NCI-H446 (cell line): ENCODE measurements around the gene PIK3R2.

Source experiments
- DNase-seq, 2 experiments: peaks; one replicate each; lab custom pipeline; 2025; lab: John Stamatoyannopoulos, UW

PIK3R2 gene

DNA sequence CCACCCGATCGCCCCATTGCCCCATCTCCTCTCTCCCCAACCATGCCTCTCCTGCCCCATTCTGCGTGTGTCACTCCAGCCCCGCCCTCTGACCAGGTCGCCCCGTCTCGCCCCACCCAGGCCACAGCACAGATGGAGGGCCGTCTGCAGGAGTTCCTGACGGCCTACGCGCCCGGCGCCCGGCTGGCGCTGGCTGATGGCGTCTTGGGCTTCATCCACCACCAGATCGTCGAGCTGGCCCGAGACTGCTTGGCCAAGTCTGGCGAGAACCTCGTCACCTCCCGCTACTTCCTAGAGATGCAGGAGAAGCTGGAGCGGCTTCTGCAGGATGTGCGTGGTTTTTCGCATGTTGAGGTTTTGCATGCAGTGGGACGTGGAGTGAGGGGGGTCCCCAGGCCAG lies 29.1 kb upstream of the PIK3R2 start:
- DNase-seq, result no peak

DNA sequence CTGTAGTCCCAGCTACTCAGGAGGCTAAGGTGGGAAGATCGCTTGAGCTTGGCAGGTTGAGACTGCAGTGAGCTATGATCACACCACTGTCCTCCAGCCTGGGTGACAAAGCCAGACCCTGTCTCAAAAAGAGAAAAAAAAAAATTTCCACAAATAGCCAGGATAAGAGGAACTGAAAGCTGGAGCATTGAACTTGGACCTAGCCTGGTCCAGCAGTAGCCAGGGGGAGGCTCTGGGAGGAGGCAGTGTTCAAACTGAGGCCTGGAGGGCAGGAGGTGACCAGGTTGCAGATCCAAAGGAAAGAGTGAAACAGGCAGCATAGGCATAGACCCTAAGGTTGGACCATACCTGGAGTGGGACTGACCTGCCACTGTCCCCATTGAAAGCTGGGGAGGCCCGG lies 26.9 kb upstream of the PIK3R2 start:
- DNase-seq, result no peak

DNA sequence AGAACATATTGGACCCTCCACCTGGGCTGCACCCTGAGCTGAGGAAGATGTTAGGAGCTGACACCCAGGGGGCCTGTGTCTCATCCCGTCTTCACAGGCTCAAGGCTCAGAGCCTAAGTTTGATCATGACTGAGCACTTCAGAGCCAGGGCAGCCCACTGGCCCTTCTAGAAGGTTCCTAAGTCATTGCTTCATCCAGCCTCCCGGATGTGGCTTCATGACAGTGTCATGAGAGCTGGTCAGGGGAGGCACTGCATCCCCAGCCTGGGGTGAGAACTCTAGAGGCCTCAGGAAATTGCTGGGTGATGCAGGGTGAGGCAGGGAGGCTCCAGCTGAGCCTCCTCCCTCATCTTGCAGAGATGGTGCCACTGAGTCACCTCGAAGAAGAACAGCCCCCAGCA lies 24.9 kb upstream of the PIK3R2 start:
- DNase-seq, result no peak

DNA sequence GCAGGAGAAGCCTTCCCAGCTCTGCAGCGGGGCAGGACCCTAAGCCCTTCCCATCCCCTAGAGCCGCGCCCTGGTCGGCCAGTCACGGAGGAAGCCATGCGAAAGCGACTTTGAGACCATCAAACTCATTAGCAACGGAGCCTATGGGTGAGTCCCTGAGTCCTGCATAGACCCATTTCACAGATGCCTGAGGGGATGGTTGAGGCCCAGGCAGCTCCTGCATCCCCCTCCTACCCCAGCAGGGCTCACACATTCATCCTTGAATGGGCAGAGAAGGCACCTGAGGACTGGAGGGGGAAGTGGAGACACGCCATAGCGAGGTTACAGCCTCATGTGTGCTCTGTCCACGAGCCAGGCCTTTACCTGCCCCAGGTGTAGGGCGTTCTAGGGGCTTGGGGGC lies 24.2 kb upstream of the PIK3R2 start:
- DNase-seq, result no peak

DNA sequence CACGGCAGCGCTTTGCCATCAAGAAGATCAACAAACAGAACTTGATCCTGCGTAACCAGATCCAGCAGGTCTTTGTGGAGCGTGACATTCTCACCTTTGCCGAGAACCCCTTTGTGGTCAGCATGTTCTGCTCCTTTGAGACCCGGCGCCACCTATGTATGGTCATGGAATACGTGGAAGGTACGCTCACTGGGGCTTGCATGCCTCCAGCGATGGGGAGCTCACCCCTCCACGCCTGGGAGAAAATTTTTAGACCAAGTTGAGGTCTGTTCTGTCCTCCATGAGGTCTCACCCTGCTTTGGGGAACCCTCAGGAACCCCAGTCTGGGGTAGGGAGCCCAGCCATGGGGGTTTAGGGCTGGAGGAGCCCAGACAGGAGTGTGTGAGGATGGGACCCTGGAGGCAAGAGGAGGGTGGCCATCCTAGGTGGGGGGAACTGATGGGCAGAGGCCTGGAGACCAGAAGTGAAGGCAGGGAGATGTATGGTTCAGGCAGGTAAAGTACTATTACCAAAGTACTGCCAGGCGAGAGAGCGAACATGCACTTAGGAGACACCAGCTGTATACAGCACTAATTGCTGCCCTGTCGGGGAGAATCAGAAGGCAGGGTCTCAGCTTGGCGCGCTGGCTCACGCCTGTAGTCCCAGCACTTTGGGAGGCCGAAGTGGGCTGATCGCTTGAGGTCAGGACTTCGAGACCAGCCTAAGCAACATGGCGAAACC lies 22.3 kb upstream of the PIK3R2 start:
- no peak for DNase-seq

DNA sequence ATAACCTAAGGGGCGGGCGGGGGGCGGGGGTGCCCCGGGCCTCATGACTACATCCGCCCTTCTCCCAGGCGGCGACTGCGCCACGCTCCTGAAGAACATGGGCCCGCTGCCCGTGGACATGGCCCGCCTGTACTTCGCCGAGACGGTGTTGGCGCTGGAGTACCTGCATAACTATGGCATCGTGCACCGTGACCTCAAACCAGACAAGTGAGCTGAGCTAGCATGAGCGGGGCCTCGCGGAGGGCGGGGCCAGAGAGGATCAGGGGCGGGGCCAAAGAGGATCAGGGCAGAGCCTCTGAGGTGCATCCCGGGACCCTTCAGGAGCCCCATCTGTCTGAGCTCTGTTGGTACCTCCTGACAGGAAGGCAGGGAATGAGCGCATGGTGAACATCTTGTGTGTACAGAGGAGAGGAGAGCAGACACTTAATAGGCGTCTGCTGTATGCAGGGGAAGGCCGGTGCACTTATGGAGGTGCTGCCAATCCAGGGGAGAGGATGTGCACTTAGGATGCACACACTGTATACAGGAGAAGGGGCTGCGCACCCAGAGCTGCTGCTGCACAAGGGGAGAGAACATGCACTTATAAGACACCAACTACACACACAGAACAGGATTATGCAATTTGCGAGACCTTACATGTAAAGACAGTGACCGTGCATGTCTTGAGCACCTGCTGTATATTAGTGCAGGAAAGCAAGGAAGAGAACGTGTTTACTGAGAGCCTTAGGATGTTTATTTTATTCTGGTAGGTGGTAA lies 20.9 kb upstream of the PIK3R2 start:
- no peak for DNase-seq

- DNase-seq, result no peak
Measured at GRCh38 chr19:18135712-18136584, 17.0 kb upstream of the PIK3R2 start.

- no peak for DNase-seq
Measured at GRCh38 chr19:18137242-18137641, 15.7 kb upstream of the PIK3R2 start.

- DNase-seq, result no peak
Measured at GRCh38 chr19:18137657-18138339, 15.2 kb upstream of the PIK3R2 start.

- no peak for DNase-seq
Measured at GRCh38 chr19:18140473-18140872, 12.5 kb upstream of the PIK3R2 start.

DNA sequence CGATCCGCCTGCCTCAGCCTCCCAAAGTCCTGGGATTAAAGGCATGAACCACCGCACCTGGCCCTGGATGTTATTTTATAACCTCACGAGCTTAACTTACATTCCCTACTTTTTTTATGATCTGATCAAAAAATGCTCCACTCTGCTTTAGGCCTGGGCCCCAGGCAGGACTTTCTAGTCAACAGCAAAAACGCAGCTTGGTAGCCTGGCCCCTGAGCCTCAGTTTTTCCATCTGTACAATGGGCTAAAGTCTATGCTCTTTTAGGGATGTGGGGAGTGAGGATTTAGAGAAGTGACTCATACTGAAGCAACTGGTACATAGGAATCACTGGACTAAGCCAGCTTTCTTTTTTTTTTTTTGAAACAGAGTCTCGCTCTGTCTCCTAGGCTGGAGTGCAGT lies 11.9 kb upstream of the PIK3R2 start:
- DNase-seq, result no peak

- DNase-seq, result no peak
Measured at GRCh38 chr19:18143902-18144301, 9.1 kb upstream of the PIK3R2 start.

DNA sequence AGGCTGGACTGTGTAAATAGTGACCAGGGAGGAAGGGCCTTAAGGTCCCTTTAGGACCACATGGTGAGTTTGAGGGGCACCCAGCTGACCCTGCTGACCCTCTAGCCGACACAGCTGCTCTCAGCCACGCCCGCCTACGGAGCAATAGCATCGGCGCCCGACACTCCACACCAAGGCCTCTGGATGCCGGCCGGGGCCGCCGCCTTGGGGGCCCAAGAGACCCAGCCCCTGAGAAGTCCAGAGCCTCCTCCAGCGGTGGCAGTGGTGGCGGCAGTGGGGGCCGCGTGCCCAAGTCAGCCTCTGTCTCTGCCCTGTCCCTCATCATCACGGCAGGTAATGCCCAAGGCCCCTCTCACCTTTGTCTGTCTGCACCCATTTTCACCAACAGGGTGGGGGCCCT lies 8.6 kb upstream of the PIK3R2 start:
- no peak for DNase-seq

DNA sequence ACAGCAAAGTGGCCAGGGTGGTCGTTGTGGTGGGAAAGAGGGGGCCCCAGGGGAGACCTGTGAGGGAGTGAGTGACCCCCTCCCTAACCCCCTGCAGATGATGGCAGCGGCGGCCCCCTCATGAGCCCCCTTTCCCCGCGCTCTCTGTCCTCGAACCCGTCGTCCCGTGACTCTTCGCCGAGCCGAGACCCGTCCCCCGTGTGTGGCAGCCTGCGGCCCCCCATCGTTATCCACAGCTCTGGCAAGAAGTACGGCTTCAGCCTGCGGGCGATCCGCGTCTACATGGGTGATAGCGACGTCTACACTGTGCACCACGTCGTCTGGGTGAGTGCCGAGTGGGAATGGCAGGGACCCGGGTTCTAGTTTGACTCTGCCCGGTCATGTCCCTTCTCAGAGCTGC lies 8.1 kb upstream of the PIK3R2 start:
- no peak for DNase-seq

GRCh38 chr19:18145391-18145999 lies 7.5 kb upstream of the PIK3R2 start:
- DNase-seq, result no peak

- no peak for DNase-seq
Measured at GRCh38 chr19:18147396-18147795, 5.6 kb upstream of the PIK3R2 start.

- DNase-seq, result no peak
Measured at GRCh38 chr19:18149596-18149975, 3.4 kb upstream of the PIK3R2 start.

DNA sequence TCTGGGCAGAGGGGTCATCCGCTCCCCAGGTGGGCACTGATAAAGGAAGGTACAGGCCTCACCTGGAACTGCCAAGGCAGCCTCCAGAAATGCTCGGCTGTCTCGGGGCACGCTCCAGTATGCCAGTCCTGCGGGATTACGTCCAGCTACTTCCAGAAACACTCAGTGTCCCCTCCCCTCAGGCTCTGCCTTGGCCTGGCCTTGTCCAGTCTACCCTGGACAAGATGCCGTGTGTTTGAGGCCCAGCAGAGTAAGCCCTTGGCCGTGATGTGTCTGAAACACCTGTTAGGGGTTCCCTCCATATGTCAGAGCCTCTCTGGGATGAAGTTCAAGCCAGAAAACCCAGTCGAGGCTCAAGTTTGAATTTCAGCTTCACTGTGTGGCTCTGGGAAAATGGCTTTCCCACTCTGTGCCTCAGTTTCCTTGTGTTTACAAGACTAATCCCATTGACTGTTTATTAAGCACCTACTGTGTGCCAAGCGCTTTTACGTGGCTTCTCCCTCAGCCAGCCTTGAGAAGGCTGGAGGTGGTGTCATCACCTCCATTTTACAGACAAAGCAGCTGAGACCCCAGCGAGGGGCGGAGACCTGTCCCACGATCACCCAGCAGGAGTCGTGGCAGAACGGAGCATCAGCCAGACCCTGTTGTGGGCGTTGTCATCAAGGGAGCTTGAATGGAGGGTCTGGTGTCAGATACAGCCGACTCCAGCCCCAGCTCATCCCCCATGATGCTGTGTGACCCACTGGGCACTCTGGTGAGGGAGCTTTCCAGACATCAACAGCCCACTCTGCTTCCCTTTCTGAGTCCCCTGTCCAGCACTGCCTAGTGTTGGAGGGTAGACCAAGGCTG lies 2.0 kb upstream of the PIK3R2 start:
- no peak for DNase-seq

DNA sequence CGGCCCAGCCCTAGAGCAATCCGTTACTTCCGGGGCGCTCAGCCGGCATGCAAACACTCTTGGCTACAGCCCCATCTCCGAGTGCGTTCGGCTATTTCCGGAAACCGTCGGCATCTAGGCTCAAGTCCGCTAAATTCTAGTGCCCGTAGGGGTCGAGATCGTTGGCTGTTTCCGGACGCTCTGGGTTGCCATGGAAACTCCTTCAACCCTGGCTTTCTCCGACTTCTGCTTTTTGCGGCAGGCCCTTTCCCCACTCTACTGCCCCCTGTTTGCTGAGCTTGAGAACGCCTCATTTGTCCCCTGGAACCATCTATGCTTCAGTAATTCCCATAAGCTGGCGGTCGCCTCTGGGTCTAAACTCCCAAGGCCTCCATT lies 534 bp upstream of the PIK3R2 start:
- peak; percentile 98 for DNase-seq

DNA sequence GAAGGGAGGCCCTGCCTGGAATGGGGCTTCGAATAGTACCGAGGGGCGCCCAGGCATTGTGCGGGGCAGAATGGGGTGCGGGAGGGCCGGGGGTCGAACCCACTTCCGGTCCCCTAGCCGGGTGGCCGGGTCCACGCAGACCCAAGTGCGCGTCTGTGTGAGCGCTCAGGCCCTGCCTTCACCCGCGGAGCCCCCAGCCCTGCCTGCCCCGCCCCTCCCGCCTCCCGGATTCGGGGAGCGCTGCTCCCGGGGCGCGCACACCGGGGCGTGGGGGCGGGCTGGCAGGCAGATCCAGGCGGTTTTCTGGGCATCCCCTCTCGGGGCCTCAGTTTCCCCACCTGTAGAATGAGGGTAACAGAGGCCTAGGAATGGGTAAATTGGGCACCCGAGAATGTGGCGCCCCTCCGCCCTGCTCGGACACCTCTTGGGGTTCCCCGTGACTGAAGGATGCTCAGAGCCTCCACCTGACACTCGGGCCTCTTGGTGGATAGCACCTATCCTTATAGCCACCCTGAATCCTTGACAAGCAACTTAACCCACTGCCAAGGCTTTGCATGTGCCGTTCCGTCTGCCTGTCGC lies 682 bp downstream of the PIK3R2 start:
- no peak for DNase-seq
